H9 (cell line): ENCODE data around the gene XXYLT1. TPM values are rescaled to one million over a fixed set of nuclear protein-coding genes. Genes with fewer than 3 reads are reported as not detected.

Experiments
- DNase-seq: peaks from one replicate; pipeline ENCODE4 v3.0.0-alpha.2; 2017
- H2AFZ ChIP-seq: one replicate; pipeline ENCODE4 v1.6.1; 2013; ENCODE audit warnings: mild to moderate bottlenecking, low read length, control low read depth, moderate library complexity
- H2AK5ac ChIP-seq: 2 replicates; pipeline ENCODE4 v1.6.1; 2013; ENCODE audit warnings: low read length, control low read depth, mixed read lengths; ENCODE audit not compliant: insufficient read length
- H2BK120ac ChIP-seq: one replicate; pipeline ENCODE4 v1.6.1; 2013; ENCODE audit warnings: low read depth, mild to moderate bottlenecking, low read length, control low read depth, inconsistent platforms; ENCODE audit not compliant: poor library complexity, severe bottlenecking
- H2BK12ac ChIP-seq: 2 replicates; pipeline ENCODE4 v1.6.1; 2013; ENCODE audit warnings: low read length, control low read depth, mixed read lengths, low read depth; ENCODE audit not compliant: insufficient read length
- H2BK15ac ChIP-seq: 2 replicates; pipeline ENCODE4 v1.6.1; 2013; ENCODE audit warnings: low read depth, low read length, control low read depth
- H2BK20ac ChIP-seq: one replicate; pipeline ENCODE4 v1.6.1; 2013; ENCODE audit warnings: low read depth, mild to moderate bottlenecking, low read length, control low read depth, inconsistent platforms; ENCODE audit not compliant: poor library complexity, severe bottlenecking
- H2BK5ac ChIP-seq: 2 replicates; pipeline ENCODE4 v1.6.1; 2013; ENCODE audit warnings: low read length, control low read depth, mixed read lengths; ENCODE audit not compliant: insufficient read length
- H3K14ac ChIP-seq: 2 replicates; pipeline ENCODE4 v1.6.1; 2013; ENCODE audit warnings: low read length, control low read depth; ENCODE audit not compliant: insufficient read depth
- H3K18ac ChIP-seq: 2 replicates; pipeline ENCODE4 v1.6.1; 2013; ENCODE audit warnings: low read depth, mild to moderate bottlenecking, mixed read lengths, low read length, control low read depth; ENCODE audit not compliant: insufficient read length
- H3K23ac ChIP-seq: 2 replicates; pipeline ENCODE4 v1.6.1; 2013; ENCODE audit warnings: low read length, control low read depth, mixed read lengths, low read depth; ENCODE audit not compliant: insufficient read length
- H3K23me2 ChIP-seq: 2 replicates; pipeline ENCODE4 v1.6.1; 2013; ENCODE audit warnings: low read depth, mild to moderate bottlenecking, mixed read lengths, low read length, control low read depth; ENCODE audit not compliant: insufficient read length, poor library complexity, severe bottlenecking
- H3K27ac ChIP-seq: 2 replicates; pipeline ENCODE4 v1.5.1; 2013; ENCODE audit warnings: low read length, control low read depth, mixed read lengths, low read depth; ENCODE audit not compliant: insufficient read length
- H3K27me3 ChIP-seq: 2 replicates; pipeline ENCODE4 v1.6.1; 2013; ENCODE audit warnings: low read length, control low read depth, inconsistent platforms; ENCODE audit not compliant: insufficient read depth
- H3K4ac ChIP-seq: 2 replicates; pipeline ENCODE4 v1.6.1; 2013; ENCODE audit warnings: low read depth, mild to moderate bottlenecking, control low read depth, inconsistent platforms, low read length, moderate library complexity
- H3K4me1 ChIP-seq: 2 replicates; pipeline ENCODE4 v1.6.1; 2013; ENCODE audit warnings: low read length, control low read depth, inconsistent platforms; ENCODE audit not compliant: insufficient read depth
- H3K4me2 ChIP-seq: 2 replicates; pipeline ENCODE4 v1.6.1; 2013; ENCODE audit warnings: low read length, control low read depth, mixed read lengths; ENCODE audit not compliant: insufficient read length, insufficient read depth
- H3K56ac ChIP-seq: 2 replicates; pipeline ENCODE4 v1.6.1; 2013; ENCODE audit warnings: low read depth, mild to moderate bottlenecking, mixed read lengths, low read length, control low read depth; ENCODE audit not compliant: insufficient read length
- H3K79me1 ChIP-seq: 2 replicates; pipeline ENCODE4 v1.6.1; 2013; ENCODE audit warnings: low read depth, mild to moderate bottlenecking, moderate library complexity, low read length, control low read depth, inconsistent platforms; ENCODE audit not compliant: insufficient read depth, poor library complexity, severe bottlenecking
- H3K79me2 ChIP-seq: 2 replicates; pipeline ENCODE4 v1.6.1; 2013; ENCODE audit warnings: low read length, control low read depth, inconsistent platforms; ENCODE audit not compliant: insufficient read depth
- H3K9ac ChIP-seq: 2 replicates; pipeline ENCODE4 v1.6.1; 2013; ENCODE audit warnings: low read length, control low read depth, mixed read lengths; ENCODE audit not compliant: insufficient read length; ENCODE audit errors: extremely low read depth
- H3K9me3 ChIP-seq: one replicate; pipeline ENCODE4 v1.6.1; 2013; ENCODE audit warnings: low read depth, low read length, inconsistent platforms; ENCODE audit not compliant: control insufficient read depth
- H3T11ph ChIP-seq: one replicate; pipeline ENCODE4 v1.6.1; 2013; ENCODE audit warnings: mild to moderate bottlenecking, low read length, control low read depth, inconsistent platforms
- H4K20me1 ChIP-seq: one replicate; pipeline ENCODE4 v1.6.1; 2013; ENCODE audit not compliant: control insufficient read depth, insufficient read length, insufficient read depth
- H4K5ac ChIP-seq: 2 replicates; pipeline ENCODE4 v1.6.1; 2013; ENCODE audit warnings: low read depth, mild to moderate bottlenecking, mixed read lengths, low read length, control low read depth; ENCODE audit not compliant: insufficient read length
- H4K8ac ChIP-seq: replicated peaks from 2 replicates; pipeline ENCODE4 v1.6.1; 2013; ENCODE audit warnings: low read length, control low read depth, mixed read lengths, low read depth; ENCODE audit not compliant: insufficient read length
- H4K91ac ChIP-seq: 2 replicates; pipeline ENCODE4 v1.6.1; 2013; ENCODE audit warnings: low read depth, mild to moderate bottlenecking, moderate library complexity, mixed read lengths, low read length, control low read depth; ENCODE audit not compliant: insufficient read length
- H3K27ac Mint-ChIP-seq, 3 experiments: 2 replicates in 2 of 3; 3 replicates in 1 of 3; pipeline ENCODE4 v1.8.0; 2020 to 2021; ENCODE audit warnings: mixed read lengths in 3 of 3, mild to moderate bottlenecking in 1 of 3, moderate library complexity in 1 of 3
- H3K27me3 Mint-ChIP-seq: 2 replicates; pipeline ENCODE4 v1.8.0; 2021; ENCODE audit warnings: low read depth, mild to moderate bottlenecking, moderate library complexity, mixed read lengths
- H3K36me3 Mint-ChIP-seq, 3 experiments: 2 replicates in 2 of 3; 3 replicates in 1 of 3; pipeline ENCODE4 v1.8.0; 2020 to 2021; ENCODE audit warnings: low read depth in 3 of 3, mixed read lengths in 3 of 3; ENCODE audit not compliant: insufficient read depth in 1 of 3
- H3K4me1 Mint-ChIP-seq, 2 experiments: 2 replicates each; pipeline ENCODE4 v1.8.0; 2020; ENCODE audit warnings: mixed read lengths in 2 of 2
- H3K4me3 Mint-ChIP-seq, 2 experiments: 2 replicates in 1 of 2; 3 replicates in 1 of 2; pipeline ENCODE4 v1.8.0; 2020 to 2021; ENCODE audit warnings: mild to moderate bottlenecking in 2 of 2, mixed read lengths in 2 of 2, moderate library complexity in 1 of 2
- H3K9me3 Mint-ChIP-seq, 2 experiments: 2 replicates in 1 of 2; 3 replicates in 1 of 2; pipeline ENCODE4 v1.8.0; 2020; ENCODE audit warnings: mild to moderate bottlenecking in 2 of 2, mixed read lengths in 2 of 2, moderate library complexity in 1 of 2
- WGBS: extraction: QIAGEN DNeasy Blood & Tissue Kit; methylation state at CpG from one replicate; pipeline ENCODE4 v1.1.7; 2013; ENCODE audit warnings: missing lambda C conversion rate, low lambda C conversion rate, mixed read lengths; ENCODE audit not compliant: insufficient read length; ENCODE audit errors: extremely low coverage; 5-methylcytosine and 5-hydroxymethylcytosine counted together
- total RNA-seq: library from RNA; stranded (reverse); gene quantifications from 2 replicates; pipeline ENCODE4 v1.2.1, GENCODE V29; 2021
- TF ChIP-seq, protein P1 (sequence below): fragments of 200-600 bp; sonication (generic); conservative IDR thresholded peaks from 3 replicates; pipeline ENCODE4 v1.8.0; 2021; ENCODE audit warnings: antibody characterized with exemption, mild to moderate bottlenecking

XXYLT1 gene
- total RNA-seq, 1 experiment from 2014 or later: 22.7 TPM

GRCh38 chr3:195181741-195182469 lies 89.1 kb downstream of the XXYLT1 start:
- no peaks in the 10 kb centered on the region for H3K23me2 ChIP-seq
- Mint-ChIP-seq H3K4me3 (no peak overlapping the region), H3K4me1 (peaks cover 53 to 59% of the 10 kb centered on the region in 2 experiments), H3K9me3 (no peaks in the 10 kb centered on the region), H3K27me3 (no peaks in the 10 kb centered on the region; the same call in 1 of the 2 replicates), H3K36me3 (peaks cover 8 to 10% (median 8%) of the 10 kb centered on the region in 3 experiments), H3K27ac (peak overlapping the region in 1 of 3 experiments; percentile 17; a peak in 1 of 7 replicates)
- no peaks in the 10 kb centered on the region; the same call in 1 of the 2 replicates for H3K79me2 ChIP-seq
- H3T11ph ChIP-seq: no peak overlapping the region
- no peak overlapping the region for H2AK5ac ChIP-seq
- H3K27me3 ChIP-seq: no peaks in the 10 kb centered on the region
- no peak overlapping the region for H2BK20ac ChIP-seq
- no peaks in the 10 kb centered on the region for H3K9me3 ChIP-seq
- H3K14ac ChIP-seq: no peak overlapping the region
- no peak overlapping the region for H3K27ac ChIP-seq
- no peak overlapping the region for H2BK120ac ChIP-seq
- no peak overlapping the region for H3K4ac ChIP-seq
- no peak overlapping the region for H2BK5ac ChIP-seq
- H3K18ac ChIP-seq: no peak overlapping the region
- H3K4me2 ChIP-seq: no peak overlapping the region
- peaks cover 11% of the 10 kb centered on the region; the same call in 1 of the 2 replicates for H3K4me1 ChIP-seq
- no peak overlapping the region for H2BK15ac ChIP-seq
- no peak for DNase-seq
- H4K5ac ChIP-seq: no peak overlapping the region
- H3K79me1 ChIP-seq: no peaks in the 10 kb centered on the region
- no peaks in the 10 kb centered on the region for H4K20me1 ChIP-seq
- H4K8ac ChIP-seq: no peak overlapping the region
- no CpG with 5 or more reads among the region's 7 CpGs for WGBS
- H3K23ac ChIP-seq: no peak overlapping the region
- H3K56ac ChIP-seq: no peak overlapping the region
- no peak overlapping the region for H2AFZ ChIP-seq
- TF ChIP-seq, protein P1, sequence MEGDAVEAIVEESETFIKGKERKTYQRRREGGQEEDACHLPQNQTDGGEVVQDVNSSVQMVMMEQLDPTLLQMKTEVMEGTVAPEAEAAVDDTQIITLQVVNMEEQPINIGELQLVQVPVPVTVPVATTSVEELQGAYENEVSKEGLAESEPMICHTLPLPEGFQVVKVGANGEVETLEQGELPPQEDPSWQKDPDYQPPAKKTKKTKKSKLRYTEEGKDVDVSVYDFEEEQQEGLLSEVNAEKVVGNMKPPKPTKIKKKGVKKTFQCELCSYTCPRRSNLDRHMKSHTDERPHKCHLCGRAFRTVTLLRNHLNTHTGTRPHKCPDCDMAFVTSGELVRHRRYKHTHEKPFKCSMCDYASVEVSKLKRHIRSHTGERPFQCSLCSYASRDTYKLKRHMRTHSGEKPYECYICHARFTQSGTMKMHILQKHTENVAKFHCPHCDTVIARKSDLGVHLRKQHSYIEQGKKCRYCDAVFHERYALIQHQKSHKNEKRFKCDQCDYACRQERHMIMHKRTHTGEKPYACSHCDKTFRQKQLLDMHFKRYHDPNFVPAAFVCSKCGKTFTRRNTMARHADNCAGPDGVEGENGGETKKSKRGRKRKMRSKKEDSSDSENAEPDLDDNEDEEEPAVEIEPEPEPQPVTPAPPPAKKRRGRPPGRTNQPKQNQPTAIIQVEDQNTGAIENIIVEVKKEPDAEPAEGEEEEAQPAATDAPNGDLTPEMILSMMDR: no peak
- no peak overlapping the region for H2BK12ac ChIP-seq
- no peak overlapping the region for H3K9ac ChIP-seq
- H4K91ac ChIP-seq: no peak overlapping the region
